ENCODE results near the gene NEURL4.

GRCh38 chr17:7367083-7367482 lies 37.9 kb upstream of the NEURL4 start:
- TF ChIP-seq POLR2A (IDR thresholded peaks at IDR 0.05), result no peak
- TF ChIP-seq CTCF (IDR thresholded peaks at IDR 0.05), result no peak

Data from Peyer's patch (tissue), 4 donors.